Hindlimb muscle (tissue), 1 donor: ENCODE data around the gene SMIM41. TPM values are rescaled to one million over a fixed set of nuclear protein-coding genes. Genes with fewer than 3 reads are reported as not detected.

Source experiments
- DNase-seq: peaks from one replicate; pipeline ENCODE4 v3.0.0-alpha.2; 2013
- polyA plus RNA-seq: library from polyadenylated mRNA; unstranded; fragments of 120-200 nt; gene quantifications from one replicate; pipeline ENCODE4 v1.2.1, GENCODE V29; 2013; ENCODE audit not compliant: insufficient read length

Gene SMIM41
- polyA plus RNA-seq, 1 donor, result not detected

- no peak for DNase-seq
These were observed 16.2 kb upstream of the SMIM41 start for GRCh38 chr12:52063082-52063924.

GRCh38 chr12:52063981-52064649 lies 15.4 kb upstream of the SMIM41 start:
- DNase-seq, result no peak

- DNase-seq, result no peak
These were observed 13.0 kb upstream of the SMIM41 start for GRCh38 chr12:52066346-52067080.

- no peak for DNase-seq
These were observed 12.5 kb upstream of the SMIM41 start for GRCh38 chr12:52067081-52067374.

GRCh38 chr12:52069327-52070184 lies 9.9 kb upstream of the SMIM41 start, which contains the start of gene ATG101:
Gene ATG101 (plus strand): TSS chr12:52069978. CDS start chr12:52073651, 3,673 bp downstream.
- peak; percentile 94 for DNase-seq

- no peak for DNase-seq
These were observed 9.1 kb upstream of the SMIM41 start for GRCh38 chr12:52070185-52070925.

- no peak for DNase-seq
These were observed 5.7 kb upstream of the SMIM41 start for GRCh38 chr12:52073531-52074381.

- DNase-seq, result no peak
These were observed 4.4 kb upstream of the SMIM41 start for GRCh38 chr12:52074971-52075724.

GRCh38 chr12:52076811-52077210 lies 2.7 kb upstream of the SMIM41 start:
- no peak for DNase-seq

- no peak for DNase-seq
These were observed 1.2 kb upstream of the SMIM41 start for GRCh38 chr12:52078276-52078675.

- DNase-seq, result no peak
These were observed 1.1 kb downstream of the SMIM41 start for GRCh38 chr12:52080403-52081251.

- DNase-seq, result peak; percentile 47
These were observed 1.8 kb downstream of the SMIM41 start for GRCh38 chr12:52081263-52081733.

- peak; percentile 78 for DNase-seq
These were observed 2.6 kb downstream of the SMIM41 start for GRCh38 chr12:52082026-52082668.

- DNase-seq, result no peak
These were observed 3.1 kb downstream of the SMIM41 start for GRCh38 chr12:52082669-52082987.

GRCh38 chr12:52082988-52083637 lies 3.6 kb downstream of the SMIM41 start:
- DNase-seq, result peak; percentile 60

- no peak for DNase-seq
These were observed 4.1 kb downstream of the SMIM41 start for GRCh38 chr12:52083638-52083996.

- no peak for DNase-seq
These were observed 5.2 kb downstream of the SMIM41 start for GRCh38 chr12:52084491-52085231.
